ENCODE measurements around the gene CYP46A1.

Gene CYP46A1

GRCh38 chr14:99763527-99764221, 79.6 kb downstream of the CYP46A1 start:
- no peak for TF ChIP-seq CTCF (IDR thresholded peaks at IDR 0.05; ENCODE audit: extremely low read depth, insufficient read depth, missing control alignments)
- in situ Hi-C loops (cut with MboI; ENCODE audit: low pct_unique_long_range_greater_than_20kb, low sequenced_read_pairs, unreplicated experiment), result no loop called here
- no peak for DNase-seq (ENCODE audit: low spot score)

GRCh38 chr14:99764222-99764706, 80.2 kb downstream of the CYP46A1 start:
- DNase-seq (ENCODE audit: low spot score), result no peak
- in situ Hi-C loops (cut with MboI; ENCODE audit: low pct_unique_long_range_greater_than_20kb, low sequenced_read_pairs, unreplicated experiment), result no loop called here
- TF ChIP-seq CTCF (IDR thresholded peaks at IDR 0.05; ENCODE audit: extremely low read depth, insufficient read depth, missing control alignments), result no peak

GRCh38 chr14:99768381-99768780, 84.3 kb downstream of the CYP46A1 start:
- in situ Hi-C loops (cut with MboI; ENCODE audit: low pct_unique_long_range_greater_than_20kb, low sequenced_read_pairs, unreplicated experiment), result no loop called here
- DNase-seq (ENCODE audit: low spot score), result no peak
- no peak for TF ChIP-seq CTCF (IDR thresholded peaks at IDR 0.05; ENCODE audit: extremely low read depth, insufficient read depth, missing control alignments)

- no peak for DNase-seq (ENCODE audit: low spot score)
- in situ Hi-C loops (cut with MboI; ENCODE audit: low pct_unique_long_range_greater_than_20kb, low sequenced_read_pairs, unreplicated experiment), result no loop called here
- no peak for TF ChIP-seq CTCF (IDR thresholded peaks at IDR 0.05; ENCODE audit: extremely low read depth, insufficient read depth, missing control alignments)
Observed at GRCh38 chr14:99769123-99769522, 85.0 kb downstream of the CYP46A1 start.

- DNase-seq (ENCODE audit: low spot score), result no peak
- in situ Hi-C loops (cut with MboI; ENCODE audit: low pct_unique_long_range_greater_than_20kb, low sequenced_read_pairs, unreplicated experiment), result no loop called here
- no peak for TF ChIP-seq CTCF (IDR thresholded peaks at IDR 0.05; ENCODE audit: extremely low read depth, insufficient read depth, missing control alignments)
Observed at GRCh38 chr14:99769799-99770198, 85.7 kb downstream of the CYP46A1 start.

GRCh38 chr14:99772371-99773283, 88.5 kb downstream of the CYP46A1 start:
- in situ Hi-C loops (cut with MboI; ENCODE audit: low pct_unique_long_range_greater_than_20kb, low sequenced_read_pairs, unreplicated experiment), result no loop called here
- DNase-seq (ENCODE audit: low spot score), result no peak
- no peak for TF ChIP-seq CTCF (IDR thresholded peaks at IDR 0.05; ENCODE audit: extremely low read depth, insufficient read depth, missing control alignments)

All from GM13977 (cell line).